ENCODE results near the gene PIK3C2G.
"Not testable (repeated sequence)": the region's sequence is repeated elsewhere in the genome, so short reads cannot be mapped to it uniquely, and the experiment has no call there.

DNA sequence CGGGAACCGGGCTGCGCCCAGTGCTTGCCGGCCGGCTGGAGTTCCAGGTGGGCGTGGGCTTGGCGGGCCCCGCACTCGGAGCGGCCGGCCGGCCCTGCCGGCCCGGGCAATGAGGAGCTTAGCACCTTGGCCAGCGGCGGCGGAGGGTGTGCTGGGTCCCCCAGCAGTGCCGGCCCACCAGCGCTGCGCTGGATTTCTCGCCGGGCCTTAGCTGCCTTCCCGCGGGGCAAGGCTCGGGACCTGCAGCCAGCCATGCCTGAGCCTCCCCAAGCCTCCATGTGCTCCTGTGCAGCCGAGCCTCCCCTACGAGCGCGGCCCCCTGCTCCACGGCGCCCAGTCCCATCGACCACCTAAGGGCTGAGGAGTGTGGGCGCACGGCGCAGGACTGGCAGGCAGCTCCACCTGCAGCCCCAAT is 238.8 kb downstream of the PIK3C2G start:
- TF ChIP-seq, protein P1, sequence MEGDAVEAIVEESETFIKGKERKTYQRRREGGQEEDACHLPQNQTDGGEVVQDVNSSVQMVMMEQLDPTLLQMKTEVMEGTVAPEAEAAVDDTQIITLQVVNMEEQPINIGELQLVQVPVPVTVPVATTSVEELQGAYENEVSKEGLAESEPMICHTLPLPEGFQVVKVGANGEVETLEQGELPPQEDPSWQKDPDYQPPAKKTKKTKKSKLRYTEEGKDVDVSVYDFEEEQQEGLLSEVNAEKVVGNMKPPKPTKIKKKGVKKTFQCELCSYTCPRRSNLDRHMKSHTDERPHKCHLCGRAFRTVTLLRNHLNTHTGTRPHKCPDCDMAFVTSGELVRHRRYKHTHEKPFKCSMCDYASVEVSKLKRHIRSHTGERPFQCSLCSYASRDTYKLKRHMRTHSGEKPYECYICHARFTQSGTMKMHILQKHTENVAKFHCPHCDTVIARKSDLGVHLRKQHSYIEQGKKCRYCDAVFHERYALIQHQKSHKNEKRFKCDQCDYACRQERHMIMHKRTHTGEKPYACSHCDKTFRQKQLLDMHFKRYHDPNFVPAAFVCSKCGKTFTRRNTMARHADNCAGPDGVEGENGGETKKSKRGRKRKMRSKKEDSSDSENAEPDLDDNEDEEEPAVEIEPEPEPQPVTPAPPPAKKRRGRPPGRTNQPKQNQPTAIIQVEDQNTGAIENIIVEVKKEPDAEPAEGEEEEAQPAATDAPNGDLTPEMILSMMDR (conservative IDR thresholded peaks at IDR 0.05; ENCODE audit: low read length) = not testable (repeated sequence)
- TF ChIP-seq EZH2phosphoT487 (IDR thresholded peaks at IDR 0.05; ENCODE audit: borderline replicate concordance, low read depth, low read length) = not testable (repeated sequence)
